ENCODE data around the gene BRMS1. TPM values are rescaled to one million over a fixed set of nuclear protein-coding genes. Genes with fewer than 3 reads are reported as not detected.

The BRMS1 gene
- polyA plus RNA-seq, 3 donors: 27.0 to 35.4 (median 32.8) TPM

DNA sequence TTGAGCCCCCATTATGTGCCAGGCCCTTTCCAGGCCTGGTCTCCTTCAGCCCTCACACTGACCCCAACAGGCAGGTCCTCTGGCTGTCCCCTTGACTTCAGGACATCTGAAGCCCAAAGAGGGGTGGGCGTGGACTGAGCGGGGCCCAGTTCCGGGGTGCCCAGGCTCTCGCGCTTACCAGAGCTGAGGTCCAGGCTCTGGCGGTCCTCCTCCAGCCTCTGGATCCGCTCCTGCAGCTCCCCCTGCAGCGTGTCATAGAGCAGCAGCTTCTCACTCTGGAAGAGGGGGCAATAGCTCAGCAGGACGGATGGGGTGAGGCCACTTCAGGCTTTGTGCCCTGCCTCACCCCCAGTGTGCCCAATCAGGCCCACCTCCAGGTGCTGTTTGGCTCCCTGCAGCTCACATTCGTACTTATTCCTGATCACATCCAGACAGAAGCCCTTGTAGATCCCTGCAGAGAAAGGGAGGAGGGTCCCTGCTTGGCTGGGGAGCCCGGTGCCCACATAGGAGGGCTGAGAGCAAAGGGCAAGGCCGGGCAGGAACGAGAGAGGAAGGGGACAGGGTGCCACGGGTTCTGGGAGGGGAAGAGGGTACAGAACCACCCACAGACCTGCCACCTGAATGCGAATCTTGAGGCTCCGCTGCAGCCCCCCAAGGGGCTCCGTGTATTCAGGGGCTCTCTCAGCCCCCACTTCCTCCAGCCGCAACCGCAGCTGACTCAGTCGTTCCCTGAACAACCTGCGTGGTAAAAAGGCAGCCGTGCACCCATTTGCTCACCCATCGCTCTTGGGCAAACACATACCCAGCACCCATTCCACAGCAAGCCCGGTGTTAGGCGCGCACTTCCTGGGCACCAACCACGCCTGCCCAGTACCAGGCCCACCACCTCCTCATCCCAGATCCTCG is 4.1 kb downstream of the BRMS1 start:
- no peak for DNase-seq (ENCODE audit: extremely low read depth in 1 of 11, low read depth in 9 of 11, low spot score in 4 of 11)

- no peak for DNase-seq (ENCODE audit: extremely low read depth in 1 of 11, low read depth in 9 of 11, low spot score in 4 of 11)
These were observed 5.0 kb downstream of the BRMS1 start for GRCh38 chr11:66339686-66340483.

DNA sequence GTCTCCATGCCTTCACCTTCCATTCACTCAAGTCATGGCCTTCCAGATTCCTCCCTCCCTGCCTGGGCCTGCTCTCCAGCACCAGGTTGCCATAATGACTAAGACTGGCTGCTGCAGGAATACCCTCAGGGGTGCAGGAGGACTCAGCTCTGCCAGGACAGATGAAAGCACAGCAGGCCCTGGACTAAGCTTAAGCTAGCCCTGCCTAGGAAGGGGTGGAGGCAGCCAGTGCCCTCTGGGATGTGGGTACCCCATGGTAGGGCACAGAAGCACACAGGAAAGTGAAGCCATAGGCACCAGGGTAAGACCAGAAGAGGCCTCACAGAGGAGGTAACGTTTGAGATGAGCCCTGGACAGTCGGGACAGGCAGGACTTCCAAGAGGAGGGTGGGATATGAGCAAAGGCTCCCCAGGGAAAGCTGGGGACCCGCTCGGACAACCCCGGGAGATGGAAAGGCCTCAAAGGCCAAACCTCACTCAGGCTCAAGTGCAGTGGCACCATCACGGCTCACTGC is 5.7 kb downstream of the BRMS1 start:
- no peak for DNase-seq (ENCODE audit: extremely low read depth in 1 of 11, low read depth in 9 of 11, low spot score in 4 of 11)

DNA sequence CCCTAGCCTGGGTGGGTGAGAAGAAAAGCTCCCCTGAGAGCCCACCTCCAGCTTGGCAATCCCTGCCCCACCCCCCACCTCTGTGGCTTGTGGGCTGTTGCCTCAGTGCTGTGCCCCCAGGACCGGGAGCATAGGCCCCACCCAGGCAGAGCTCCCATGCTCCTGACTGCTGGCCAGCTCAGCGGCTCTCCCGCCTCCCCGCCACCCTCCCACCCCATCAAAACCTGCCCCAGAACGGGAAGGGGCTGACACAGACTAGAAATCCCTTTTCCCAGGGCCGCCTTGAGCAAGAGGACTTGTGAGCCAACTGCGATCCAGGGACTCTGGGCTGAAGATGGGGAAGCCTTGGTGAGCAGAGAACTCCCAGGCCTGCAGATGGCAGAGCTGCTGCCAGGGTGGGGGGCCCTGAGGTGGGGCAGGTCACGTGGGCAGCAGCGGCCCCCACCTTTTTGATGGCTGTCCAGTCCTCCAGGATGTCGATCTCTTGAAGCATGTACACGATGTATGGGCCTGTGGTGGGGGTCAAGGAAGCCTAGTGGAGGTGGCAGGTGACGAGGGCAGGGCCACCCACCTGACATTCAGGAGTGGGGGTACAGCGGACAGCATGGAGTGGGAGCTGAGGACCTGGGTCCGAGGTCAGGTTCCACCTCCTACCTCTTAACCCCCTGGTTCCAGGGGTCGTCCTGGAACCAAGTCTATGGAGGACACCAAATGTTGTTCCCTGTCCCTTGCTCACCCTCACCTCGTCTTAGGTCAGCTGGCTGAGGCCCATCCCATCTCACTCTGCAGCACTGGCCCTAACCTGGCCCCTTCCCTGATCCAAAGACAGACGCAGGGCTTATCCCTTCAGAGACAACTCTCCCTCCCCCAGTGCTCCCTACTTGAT is 6.4 kb downstream of the BRMS1 start:
- no peak for DNase-seq (ENCODE audit: extremely low read depth in 1 of 11, low read depth in 9 of 11, low spot score in 4 of 11)

DNA sequence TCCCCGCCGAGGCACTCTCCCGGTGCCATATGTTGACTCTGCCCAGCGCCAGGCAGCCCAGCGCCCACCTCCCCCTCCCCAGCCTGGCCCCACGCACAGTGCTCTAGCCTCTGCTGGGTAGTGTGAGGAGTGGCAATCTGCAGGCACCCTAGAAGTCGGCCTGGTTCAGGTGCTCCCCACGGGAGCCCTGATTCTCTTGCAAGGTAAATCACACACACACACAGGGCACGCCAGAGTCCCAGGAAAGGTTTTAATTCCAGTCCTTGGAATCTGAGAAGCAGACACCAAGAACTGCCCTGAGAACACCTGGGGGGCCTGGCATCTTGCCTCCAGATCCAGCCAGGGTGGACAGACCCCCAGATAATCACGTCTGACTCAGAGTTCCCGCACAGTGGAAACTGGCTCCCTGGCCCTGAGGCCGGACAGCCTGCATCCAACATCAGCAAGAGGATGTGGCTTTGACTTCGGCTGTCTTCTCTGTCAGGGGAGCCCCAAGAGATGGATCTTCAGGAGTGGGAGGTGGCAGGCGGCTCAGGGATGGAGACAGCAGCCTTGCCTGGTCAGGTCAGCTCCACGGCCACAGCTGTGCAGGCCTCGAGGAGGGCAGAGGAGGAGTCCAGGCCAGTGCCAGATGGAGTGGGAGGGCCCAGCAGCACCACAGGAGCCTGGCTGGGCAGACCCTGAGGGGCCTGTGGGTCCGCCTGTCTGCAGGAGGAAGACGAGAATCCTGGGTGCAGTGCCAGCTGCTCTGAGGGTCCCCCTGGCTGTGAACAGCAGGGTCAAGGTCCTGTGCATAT is 7.6 kb downstream of the BRMS1 start:
- DNase-seq (ENCODE audit: extremely low read depth in 1 of 11, low read depth in 9 of 11, low spot score in 4 of 11): no peak

DNA sequence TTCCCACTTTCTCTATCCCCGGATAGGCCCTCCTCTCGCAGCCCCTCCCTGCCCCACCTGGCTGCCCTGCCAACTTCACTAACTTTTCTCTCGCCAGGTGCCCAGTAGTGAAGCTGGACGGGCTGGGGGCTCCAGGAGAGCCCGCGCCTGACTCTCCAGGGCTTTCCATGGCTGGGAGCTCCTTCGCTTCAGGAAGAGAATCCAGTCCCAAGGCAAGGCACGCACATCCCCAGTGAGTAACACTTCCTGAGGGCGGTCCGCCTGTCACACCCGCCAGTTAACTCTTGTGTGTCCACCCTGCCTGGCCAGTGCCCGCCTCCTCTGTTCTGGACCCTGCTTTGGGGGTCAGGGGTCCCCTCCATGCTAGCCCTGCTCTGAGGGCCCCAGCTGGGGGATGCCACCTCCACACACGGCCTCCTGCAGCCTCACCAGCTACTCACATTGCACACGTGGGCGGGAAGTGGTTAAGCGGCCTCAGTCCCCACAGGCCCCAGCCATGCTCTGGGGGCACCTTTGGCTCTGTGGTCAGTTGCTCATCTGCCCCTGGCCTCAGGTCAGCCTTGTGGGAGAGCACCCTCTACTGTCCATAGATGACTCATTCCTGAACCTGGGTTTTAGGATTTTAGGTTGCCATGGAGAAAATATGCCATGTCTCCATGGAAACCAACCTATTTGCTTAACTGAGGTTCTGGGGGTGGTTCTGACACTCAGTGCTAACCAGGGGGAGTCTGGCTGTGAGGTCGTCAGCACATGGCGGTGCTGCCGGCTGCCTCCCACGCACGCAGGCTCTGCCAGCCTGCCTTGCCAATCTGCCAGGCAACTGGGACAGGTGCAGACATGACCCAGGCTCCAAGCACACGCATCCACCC is 8.4 kb downstream of the BRMS1 start, which contains the start of gene RIN1:
TSS of gene RIN1 (minus strand) at position 201 of the 869 bp plus-strand sequence. CDS start at position 169, 32 bp downstream.
- no peak for DNase-seq (ENCODE audit: extremely low read depth in 1 of 11, low read depth in 9 of 11, low spot score in 4 of 11)

DNA sequence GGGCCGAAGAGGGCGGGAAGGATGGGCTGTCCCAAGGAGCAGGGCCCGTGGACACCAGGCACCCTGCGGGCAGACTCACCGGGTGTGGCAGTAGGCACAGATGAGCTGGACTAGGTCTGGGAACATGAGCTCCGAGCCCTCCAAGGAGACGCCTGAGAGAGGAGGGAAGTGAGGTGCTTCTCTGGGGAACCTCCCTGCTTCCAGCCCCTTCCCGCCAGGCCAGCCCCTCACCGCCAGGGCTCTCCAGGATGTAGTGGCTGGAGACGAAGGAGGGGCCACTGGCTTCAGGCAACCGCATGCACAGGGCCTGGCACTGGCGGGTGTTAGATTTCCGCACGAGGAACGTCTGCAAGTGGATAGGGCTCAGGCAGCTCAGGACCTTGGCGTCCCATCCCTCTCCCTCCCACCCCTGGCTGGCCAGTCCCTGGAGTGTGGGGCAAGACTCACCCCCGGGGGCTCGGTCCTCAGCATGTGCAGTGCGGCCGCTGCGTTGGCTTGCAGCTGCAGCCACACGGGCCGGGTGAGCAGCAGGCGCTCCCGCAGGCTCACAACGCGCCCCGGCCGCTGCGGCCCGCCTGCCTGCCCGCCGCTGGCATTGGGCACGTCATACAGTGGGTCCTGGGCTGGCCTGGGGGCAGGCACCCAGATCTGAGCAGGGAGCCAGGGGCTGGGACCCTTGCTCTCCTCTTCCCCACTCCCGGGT is 9.2 kb downstream of the BRMS1 start:
- no peak for DNase-seq (ENCODE audit: extremely low read depth in 1 of 11, low read depth in 9 of 11, low spot score in 4 of 11)

- DNase-seq (ENCODE audit: extremely low read depth in 1 of 11, low read depth in 9 of 11, low spot score in 4 of 11): no peak
These were observed 10.1 kb downstream of the BRMS1 start for GRCh38 chr11:66334605-66335442.

DNA sequence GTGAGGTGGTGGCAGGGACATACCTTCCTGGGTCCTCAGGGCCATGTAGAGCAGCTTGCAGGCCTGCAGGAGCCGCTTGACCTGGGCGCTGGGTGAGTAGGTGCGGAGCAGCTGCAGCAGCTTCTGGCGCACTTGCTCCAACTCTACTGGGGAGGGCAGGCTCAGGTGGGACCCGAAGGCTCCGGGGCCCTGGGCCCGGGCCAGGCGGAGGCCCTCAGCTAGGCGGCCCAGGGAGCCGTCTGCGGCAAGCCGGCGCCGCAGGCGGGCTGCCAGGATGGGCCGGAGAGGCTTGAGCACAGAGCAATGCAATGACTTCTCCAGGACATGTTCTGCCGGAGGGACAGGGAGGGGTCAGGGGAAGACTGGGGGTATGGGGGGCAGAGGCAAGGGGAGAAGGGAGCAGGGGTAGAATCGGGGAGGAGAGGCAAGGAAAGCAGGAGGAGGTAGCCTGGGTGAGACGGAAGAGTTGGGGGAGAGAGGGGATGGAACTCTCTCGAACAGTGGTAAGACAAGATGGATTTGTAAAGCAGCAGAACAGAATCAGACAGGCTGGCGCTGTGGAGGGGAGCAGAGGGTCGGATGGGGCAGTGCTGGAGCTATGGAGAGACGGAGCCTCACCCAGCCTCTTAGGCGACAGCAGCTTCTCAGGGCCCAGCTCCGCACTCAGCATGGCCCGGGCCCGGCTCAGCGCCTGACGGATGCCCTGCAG is 10.9 kb downstream of the BRMS1 start:
- no peak for DNase-seq (ENCODE audit: extremely low read depth in 1 of 11, low read depth in 9 of 11, low spot score in 4 of 11)

DNA sequence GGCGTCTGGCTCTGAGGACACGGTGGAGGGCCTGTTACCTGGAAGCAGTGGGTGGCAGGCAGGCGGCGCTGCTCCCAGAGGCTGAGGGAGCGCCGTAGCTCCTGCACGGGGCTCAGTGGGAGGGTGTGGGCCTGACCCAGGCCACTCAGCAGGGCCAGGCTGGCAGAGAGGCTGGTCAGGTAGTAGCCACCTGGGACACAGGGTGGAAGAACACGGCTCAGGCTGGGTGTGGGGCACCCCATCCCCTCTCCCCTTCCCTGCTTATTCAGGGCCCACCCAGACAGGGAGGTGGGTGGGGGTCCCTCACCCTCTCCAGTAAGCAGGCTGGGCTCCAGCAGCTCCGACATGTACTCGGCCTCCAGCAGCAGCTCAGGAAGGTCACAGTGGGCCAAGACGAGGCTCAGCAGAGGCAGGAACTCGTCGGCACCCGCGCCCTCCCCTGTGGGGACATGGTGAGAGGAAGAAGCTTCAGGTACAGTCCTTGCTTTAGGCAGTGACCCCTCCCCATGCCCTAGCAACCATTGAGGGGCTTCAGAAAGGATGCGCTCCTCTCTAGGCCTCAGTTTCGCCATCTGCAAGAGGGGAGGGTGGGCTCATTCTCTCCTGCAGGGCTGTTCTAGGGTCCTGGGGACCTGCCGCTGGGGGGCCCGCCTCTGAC is 11.6 kb downstream of the BRMS1 start:
- DNase-seq (ENCODE audit: extremely low read depth in 1 of 11, low read depth in 9 of 11, low spot score in 4 of 11): no peak

DNA sequence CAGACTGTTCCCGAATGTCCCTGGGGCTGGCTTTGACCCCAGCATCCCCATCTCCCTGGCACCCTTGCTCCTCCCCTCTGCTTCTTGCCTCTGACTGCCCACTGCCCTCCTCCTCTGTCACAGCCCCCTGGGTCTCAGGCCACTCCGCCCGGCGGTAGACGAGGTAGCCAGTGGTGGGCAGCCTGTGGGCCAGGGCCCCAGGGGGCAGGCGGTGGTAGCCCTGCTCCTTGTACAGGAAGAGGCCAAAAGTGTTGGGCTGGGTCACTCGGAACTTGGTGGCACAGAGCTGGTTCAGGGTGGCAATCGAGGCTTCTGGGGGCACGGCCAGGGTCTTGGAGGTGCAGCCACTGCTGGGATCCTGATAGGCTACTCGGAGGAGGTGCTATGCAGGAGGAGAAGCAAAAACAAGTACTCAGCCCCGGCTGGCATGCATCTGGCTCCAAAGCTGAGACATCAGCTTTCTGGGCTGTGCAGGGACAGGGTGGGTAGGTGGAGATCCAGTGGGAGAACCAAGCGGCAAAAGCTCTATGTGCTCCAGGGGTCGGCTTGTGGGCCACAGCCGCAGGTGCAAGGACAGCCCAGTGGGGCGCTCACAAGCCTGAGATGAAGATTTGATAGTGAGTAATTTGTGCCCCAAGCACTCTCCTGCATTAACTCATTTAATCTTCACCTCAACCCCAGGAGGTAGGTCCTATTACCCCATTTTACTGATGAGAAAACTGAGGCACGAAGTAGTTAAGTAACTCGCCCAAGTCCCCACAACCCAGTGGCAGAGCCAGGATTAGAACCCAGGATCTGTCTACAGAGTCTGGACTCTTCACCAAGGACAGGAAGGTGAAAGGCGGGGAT is 12.3 kb downstream of the BRMS1 start:
- DNase-seq (ENCODE audit: extremely low read depth in 1 of 11, low read depth in 9 of 11, low spot score in 4 of 11): no peak

GRCh38 chr11:66331542-66332370 is 13.1 kb downstream of the BRMS1 start:
- no peak for DNase-seq (ENCODE audit: extremely low read depth in 1 of 11, low read depth in 9 of 11, low spot score in 4 of 11)

- no peak for DNase-seq (ENCODE audit: extremely low read depth in 1 of 11, low read depth in 9 of 11, low spot score in 4 of 11)
These were observed 14.0 kb downstream of the BRMS1 start for GRCh38 chr11:66330931-66331330.

Measured in renal cortex interstitium (tissue), 11 donors.